Mucosa of rectum (tissue), 2 donors: ENCODE measurements around the gene MBP.

ENCODE experiments used
- H3K27ac ChIP-seq, 2 donors: one replicate each; pipeline ENCODE4 v1.7.0; 2013; ENCODE audit warnings: inconsistent platforms in 2 of 2, low read depth in 2 of 2, low read length in 2 of 2
- H3K27me3 ChIP-seq, 2 donors: one replicate each; pipeline ENCODE4 v1.7.0; 2013; ENCODE audit warnings: low read length in 2 of 2; ENCODE audit not compliant: control insufficient read depth in 2 of 2, insufficient read depth in 2 of 2
- H3K36me3 ChIP-seq, 2 donors: one replicate each; pipeline ENCODE4 v1.7.0; 2013; ENCODE audit warnings: low read length in 2 of 2; ENCODE audit not compliant: control insufficient read depth in 2 of 2, insufficient read depth in 2 of 2
- H3K4me1 ChIP-seq, 2 donors: one replicate each; pipeline ENCODE4 v1.7.0; 2013; ENCODE audit warnings: low read length in 2 of 2, mild to moderate bottlenecking in 1 of 2; ENCODE audit not compliant: control insufficient read depth in 2 of 2, insufficient read depth in 2 of 2
- H3K4me3 ChIP-seq, 2 donors: one replicate each; pipeline ENCODE4 v1.7.0; 2013; ENCODE audit warnings: low read length in 2 of 2
- H3K9ac ChIP-seq, 2 donors: one replicate each; pipeline ENCODE4 v1.7.0; 2013; ENCODE audit warnings: low read length in 2 of 2, low read depth in 1 of 2, mild to moderate bottlenecking in 1 of 2
- H3K9me3 ChIP-seq, 2 donors: one replicate each; pipeline ENCODE4 v1.7.0; 2013; ENCODE audit warnings: low read length in 2 of 2; ENCODE audit not compliant: control insufficient read depth in 2 of 2
- donor health status: healthy.
- donor health status: Normal muscosa, but diverticular disease.

The MBP gene

GRCh38 chr18:77093586-77093985 is 39.0 kb downstream of the MBP start:
- H3K4me1 ChIP-seq, result peaks cover 0 to 14% of the 10 kb centered on the region in 2 donors
- H3K36me3 ChIP-seq, result peaks cover 0 to 11% of the 10 kb centered on the region in 2 donors
- H3K9ac ChIP-seq, result no peak overlapping the region

GRCh38 chr18:77093067-77093430 is 39.5 kb downstream of the MBP start:
- Histone ChIP-seq H3K9ac (no peak overlapping the region), H3K27ac (no peak overlapping the region), H3K4me3 (no peak overlapping the region), H3K9me3 (no peaks in the 10 kb centered on the region), H3K4me1 (peaks cover 2 to 14% of the 10 kb centered on the region in 2 donors), H3K36me3 (peaks cover 0 to 11% of the 10 kb centered on the region in 2 donors), H3K27me3 (no peaks in the 10 kb centered on the region)

More at GRCh38 chr18:77093586-77093985, 39.0 kb downstream of the MBP start:
- Histone ChIP-seq H3K4me3 (no peak overlapping the region), H3K27me3 (no peaks in the 10 kb centered on the region), H3K27ac (no peak overlapping the region), H3K9me3 (no peaks in the 10 kb centered on the region)

GRCh38 chr18:77092104-77093066 is 40.2 kb downstream of the MBP start:
- H3K27me3 ChIP-seq, result no peaks in the 10 kb centered on the region
- peaks cover 5 to 13% of the 10 kb centered on the region in 2 donors for H3K4me1 ChIP-seq
- peaks cover 0 to 9% of the 10 kb centered on the region in 2 donors for H3K36me3 ChIP-seq
- no peak overlapping the region for H3K4me3 ChIP-seq
- no peak overlapping the region for H3K27ac ChIP-seq
- no peaks in the 10 kb centered on the region for H3K9me3 ChIP-seq
- H3K9ac ChIP-seq, result no peak overlapping the region

- H3K9ac ChIP-seq, result no peak overlapping the region
- H3K27ac ChIP-seq, result no peak overlapping the region
- no peaks in the 10 kb centered on the region for H3K27me3 ChIP-seq
- H3K4me3 ChIP-seq, result no peak overlapping the region
- H3K36me3 ChIP-seq, result peaks cover 0 to 7% of the 10 kb centered on the region in 2 donors
- peaks cover 5 to 15% of the 10 kb centered on the region in 2 donors for H3K4me1 ChIP-seq
- no peaks in the 10 kb centered on the region for H3K9me3 ChIP-seq
These were observed 41.2 kb downstream of the MBP start for GRCh38 chr18:77091366-77091765.

- Histone ChIP-seq H3K27ac (no peak overlapping the region), H3K36me3 (peaks cover 0 to 7% of the 10 kb centered on the region in 2 donors), H3K9ac (no peak overlapping the region), H3K9me3 (no peaks in the 10 kb centered on the region), H3K4me3 (no peak overlapping the region), H3K4me1 (peaks cover 5 to 14% of the 10 kb centered on the region in 2 donors), H3K27me3 (no peaks in the 10 kb centered on the region)
These were observed 41.9 kb downstream of the MBP start for GRCh38 chr18:77090546-77091174.

GRCh38 chr18:77089723-77090285 is 42.8 kb downstream of the MBP start:
- H3K4me1 ChIP-seq, result peaks cover 8 to 9% of the 10 kb centered on the region in 2 donors
- H3K36me3 ChIP-seq, result peaks cover 0 to 2% of the 10 kb centered on the region in 2 donors
- no peak overlapping the region for H3K27ac ChIP-seq
- no peak overlapping the region for H3K9ac ChIP-seq
- no peaks in the 10 kb centered on the region for H3K9me3 ChIP-seq
- no peak overlapping the region for H3K4me3 ChIP-seq
- H3K27me3 ChIP-seq, result no peaks in the 10 kb centered on the region

GRCh38 chr18:77088963-77089722 is 43.4 kb downstream of the MBP start:
- H3K9me3 ChIP-seq, result no peaks in the 10 kb centered on the region
- H3K27ac ChIP-seq, result no peak overlapping the region
- H3K4me1 ChIP-seq, result peaks cover 14 to 15% of the 10 kb centered on the region in 2 donors
- H3K4me3 ChIP-seq, result no peak overlapping the region
- no peak overlapping the region for H3K9ac ChIP-seq
- no peaks in the 10 kb centered on the region for H3K36me3 ChIP-seq
- H3K27me3 ChIP-seq, result no peaks in the 10 kb centered on the region

- H3K9ac ChIP-seq, result peak overlapping the region; percentile 43 to 46
These were observed 45.0 kb downstream of the MBP start for GRCh38 chr18:77087393-77088141.

GRCh38 chr18:77086656-77087392 is 45.8 kb downstream of the MBP start:
- H3K9ac ChIP-seq, result peak overlapping the region; percentile 43 to 46
- H3K4me1 ChIP-seq, result peaks cover 14 to 17% of the 10 kb centered on the region in 2 donors
- H3K27ac ChIP-seq, result peak overlapping the region in 1 of 2 donors; percentile 32
- H3K4me3 ChIP-seq, result peak overlapping the region; percentile 10 to 60
- H3K9me3 ChIP-seq, result no peaks in the 10 kb centered on the region
- H3K27me3 ChIP-seq, result no peaks in the 10 kb centered on the region
- no peaks in the 10 kb centered on the region for H3K36me3 ChIP-seq

More at GRCh38 chr18:77087393-77088141, 45.0 kb downstream of the MBP start:
- Histone ChIP-seq H3K4me1 (peaks cover 14 to 17% of the 10 kb centered on the region in 2 donors), H3K4me3 (peak overlapping the region; percentile 10 to 60), H3K36me3 (no peaks in the 10 kb centered on the region), H3K27ac (peak overlapping the region in 1 of 2 donors; percentile 32), H3K27me3 (no peaks in the 10 kb centered on the region), H3K9me3 (no peaks in the 10 kb centered on the region)
